ENCODE results near the gene PNPLA1.
"Not testable (repeated sequence)": the region's sequence is repeated elsewhere in the genome, so short reads cannot be mapped to it uniquely, and the experiment has no call there.

The PNPLA1 gene

GRCh38 chr6:36337814-36338213 lies 68.0 kb downstream of the PNPLA1 start:
- no peak for DNase-seq

GRCh38 chr6:36338223-36338622 lies 68.4 kb downstream of the PNPLA1 start:
- not testable (repeated sequence) for DNase-seq

- DNase-seq: no peak
These were observed 69.3 kb downstream of the PNPLA1 start for GRCh38 chr6:36339146-36339545.

- no peak for DNase-seq
These were observed 70.4 kb downstream of the PNPLA1 start for GRCh38 chr6:36340306-36340617.

GRCh38 chr6:36340618-36341454 lies 71.0 kb downstream of the PNPLA1 start:
- DNase-seq: peak in 1 of 2 donors; percentile 41

- no peak for DNase-seq
These were observed 73.3 kb downstream of the PNPLA1 start for GRCh38 chr6:36343109-36343680.

- no peak for DNase-seq
These were observed 76.0 kb downstream of the PNPLA1 start for GRCh38 chr6:36345681-36346466.

- DNase-seq: no peak
These were observed 76.8 kb downstream of the PNPLA1 start for GRCh38 chr6:36346486-36347273.

GRCh38 chr6:36347621-36348020 lies 77.8 kb downstream of the PNPLA1 start:
- no peak for DNase-seq

- no peak for DNase-seq
These were observed 79.4 kb downstream of the PNPLA1 start for GRCh38 chr6:36349240-36349639.

GRCh38 chr6:36350082-36350481 lies 80.2 kb downstream of the PNPLA1 start:
- DNase-seq: no peak

- no peak for DNase-seq
These were observed 81.1 kb downstream of the PNPLA1 start for GRCh38 chr6:36350681-36351571.

GRCh38 chr6:36352477-36353157 lies 82.8 kb downstream of the PNPLA1 start:
- DNase-seq: no peak

- no peak for DNase-seq
These were observed 83.6 kb downstream of the PNPLA1 start for GRCh38 chr6:36353411-36353915.

GRCh38 chr6:36355819-36356218 lies 86.0 kb downstream of the PNPLA1 start:
- DNase-seq: no peak

- no peak for DNase-seq
These were observed 88.0 kb downstream of the PNPLA1 start for GRCh38 chr6:36357872-36358225.
